ENCODE results near the gene CD37. TPM values are rescaled to one million over a fixed set of nuclear protein-coding genes. Genes with fewer than 3 reads are reported as not detected.
"Not testable (repeated sequence)": the region's sequence is repeated elsewhere in the genome, so short reads cannot be mapped to it uniquely, and the experiment has no call there.

CD37 gene
- total and polyA plus RNA-seq, 3 experiments from 2014 or later: 116 to 188 (median 127) TPM

DNA sequence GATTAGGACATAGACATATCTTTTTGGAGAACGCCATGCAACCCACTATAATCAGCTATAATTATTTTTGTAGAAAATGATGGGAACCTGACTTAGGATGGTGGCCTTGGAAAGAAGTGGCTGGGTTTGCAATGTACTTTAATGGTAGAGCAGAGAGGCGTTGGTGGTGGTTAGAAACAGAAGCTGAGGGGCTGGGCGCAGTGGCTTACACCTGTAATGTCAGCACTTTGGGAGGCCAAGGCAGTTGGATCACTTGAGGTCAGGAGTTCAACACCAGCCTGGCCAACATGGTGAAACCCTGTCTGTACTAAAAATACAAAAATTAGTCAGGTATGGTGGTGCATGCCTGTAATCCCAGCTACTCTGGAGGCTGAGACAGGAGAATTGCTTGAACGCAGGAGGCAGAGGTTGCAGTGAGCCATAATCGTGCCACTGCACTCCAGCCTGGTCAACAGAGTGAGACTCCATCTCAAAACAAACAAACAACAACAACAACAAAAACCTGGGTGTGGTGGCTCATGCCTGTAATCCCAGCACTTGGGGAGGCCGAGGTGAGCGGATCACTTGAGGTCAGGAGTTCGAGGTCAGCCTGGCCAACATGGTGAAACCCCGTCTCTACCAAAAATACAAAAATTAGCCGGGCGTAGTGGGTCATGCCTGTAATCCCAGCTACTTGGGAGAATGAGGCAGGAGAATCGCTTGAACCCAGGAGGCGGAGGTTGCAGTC, 2.4 kb upstream of the CD37 start:
- H3K36me3 Mint-ChIP-seq: peaks cover 10 to 45% (median 19%) of the 10 kb centered on the region in 3 donors
- H3K9me3 Mint-ChIP-seq; H3K9me3 ChIP-seq (ENCODE audit: low read length); H3K27me3 Mint-ChIP-seq; DNase-seq; H3K27me3 ChIP-seq (ENCODE audit: insufficient read depth, low read length, poor library complexity, severe bottlenecking); H3K27ac ChIP-seq (ENCODE audit: low read depth, low read length); H3K36me3 ChIP-seq (ENCODE audit: insufficient read depth, low read length); H3K4me3 ChIP-seq (ENCODE audit: low read length); POLR2A ChIA-PET: not testable (repeated sequence)
- peaks cover 69% of the 10 kb centered on the region for H3K4me1 ChIP-seq (ENCODE audit: insufficient read depth, low read length)
- H3K4me3 Mint-ChIP-seq: peak overlapping the region; percentile 57 to 99 (median 85)
- CTCF ChIA-PET: interaction anchor here (0.9 to 1.0 kb wide), 2 partner anchors 106 to 107 kb away, joined by 3 read pairs; no protein-coding TSS in a partner anchor
- H3K27ac Mint-ChIP-seq: peak overlapping the region; percentile 80 to 100 (median 95)
- peaks cover 58 to 85% (median 84%) of the 10 kb centered on the region in 3 donors for H3K4me1 Mint-ChIP-seq

DNA sequence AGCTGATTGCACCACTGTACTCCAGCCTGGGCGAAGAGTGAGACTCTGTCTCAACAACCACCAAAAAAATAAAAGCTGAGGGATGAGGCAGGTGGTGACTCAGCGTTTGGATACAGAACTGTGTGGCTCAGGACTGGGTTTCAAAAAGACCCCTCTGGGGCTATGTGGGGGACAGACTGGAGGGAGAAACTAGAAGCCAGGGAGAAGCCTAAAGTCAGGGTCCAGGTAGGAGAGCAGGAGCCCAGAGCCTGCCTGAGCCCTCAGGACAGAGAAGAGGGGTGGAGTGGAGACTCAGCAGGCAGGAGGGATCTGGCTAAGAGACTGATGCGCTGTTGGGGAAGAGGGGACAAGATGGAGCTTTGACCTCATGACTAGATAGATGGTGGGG, 1.8 kb upstream of the CD37 start:
- H3K4me1 ChIP-seq (ENCODE audit: insufficient read depth, low read length): peaks cover 64% of the 10 kb centered on the region
- peak overlapping the region; percentile 85 to 100 (median 96) for H3K27ac Mint-ChIP-seq
- no peak overlapping the region for H3K27ac ChIP-seq (ENCODE audit: low read depth, low read length)
- H3K27me3 Mint-ChIP-seq: peaks cover 0 to 3% of the 10 kb centered on the region in 2 donors
- H3K27me3 ChIP-seq (ENCODE audit: insufficient read depth, low read length, poor library complexity, severe bottlenecking): no peaks in the 10 kb centered on the region
- H3K4me1 Mint-ChIP-seq: peaks cover 55 to 85% (median 82%) of the 10 kb centered on the region in 3 donors
- peaks cover 9% of the 10 kb centered on the region for H3K36me3 ChIP-seq (ENCODE audit: insufficient read depth, low read length)
- H3K4me3 Mint-ChIP-seq: peak overlapping the region; percentile 80 to 99 (median 94)
- H3K9me3 ChIP-seq (ENCODE audit: low read length): no peaks in the 10 kb centered on the region
- H3K9me3 Mint-ChIP-seq: no peaks in the 10 kb centered on the region
- ChIA-PET POLR2A (no interaction called here), CTCF (interaction anchor here (1.0 to 1.3 kb wide), 4 partner anchors 32 to 340 kb away, joined by 3 to 5 read pairs (median 3); partner anchors contain the start of genes GYS1 and RUVBL2)
- peaks cover 10 to 45% (median 15%) of the 10 kb centered on the region in 3 donors for H3K36me3 Mint-ChIP-seq
- H3K4me3 ChIP-seq (ENCODE audit: low read length): peak overlapping the region; percentile 61
- DNase-seq: no peak

DNA sequence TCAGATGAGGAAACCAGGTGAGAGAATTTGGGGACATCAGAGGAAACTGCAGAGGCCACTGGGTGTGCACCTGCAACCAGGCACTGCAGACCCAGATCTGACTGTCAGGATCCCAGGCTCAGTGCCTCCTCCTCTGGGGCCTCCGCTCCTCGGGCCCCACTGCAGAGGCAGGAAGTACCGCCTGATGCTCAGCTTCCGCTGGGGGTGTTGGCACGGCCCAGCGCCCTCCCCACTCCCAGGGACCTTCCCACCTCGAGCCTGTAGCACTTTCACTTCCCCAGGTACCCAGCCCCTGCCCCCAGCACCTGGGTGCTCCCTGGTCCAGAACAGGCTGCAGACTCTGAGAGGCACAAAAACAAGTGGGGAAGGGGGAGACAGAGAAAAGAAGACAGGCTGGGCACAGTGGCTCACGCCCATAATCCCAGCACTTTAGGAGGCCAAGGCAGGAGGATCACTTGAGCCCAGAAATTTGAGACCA, 1.4 kb upstream of the CD37 start:
- H3K36me3 ChIP-seq (ENCODE audit: insufficient read depth, low read length): peaks cover 9% of the 10 kb centered on the region
- peak overlapping the region; percentile 61 for H3K4me3 ChIP-seq (ENCODE audit: low read length)
- peaks cover 64% of the 10 kb centered on the region for H3K4me1 ChIP-seq (ENCODE audit: insufficient read depth, low read length)
- H3K27me3 Mint-ChIP-seq: peaks cover 0 to 3% of the 10 kb centered on the region in 2 donors
- no peaks in the 10 kb centered on the region for H3K9me3 ChIP-seq (ENCODE audit: low read length)
- POLR2A ChIA-PET: no interaction called here
- CTCF ChIA-PET: interaction anchor here (0.6 to 1.3 kb wide), 5 partner anchors 33 to 341 kb away, joined by 3 to 5 read pairs (median 3); partner anchors contain the start of genes GYS1 and RUVBL2
- no peaks in the 10 kb centered on the region for H3K27me3 ChIP-seq (ENCODE audit: insufficient read depth, low read length, poor library complexity, severe bottlenecking)
- H3K9me3 Mint-ChIP-seq: no peaks in the 10 kb centered on the region
- H3K27ac Mint-ChIP-seq: peak overlapping the region; percentile 85 to 100 (median 96)
- H3K36me3 Mint-ChIP-seq: peaks cover 10 to 45% (median 15%) of the 10 kb centered on the region in 3 donors
- peaks cover 58 to 86% (median 83%) of the 10 kb centered on the region in 3 donors for H3K4me1 Mint-ChIP-seq
- peak overlapping the region; percentile 80 to 99 (median 94) for H3K4me3 Mint-ChIP-seq
- H3K27ac ChIP-seq (ENCODE audit: low read depth, low read length): peak overlapping the region; percentile 49
- peak; percentile 54 to 79 (median 71) for DNase-seq

DNA sequence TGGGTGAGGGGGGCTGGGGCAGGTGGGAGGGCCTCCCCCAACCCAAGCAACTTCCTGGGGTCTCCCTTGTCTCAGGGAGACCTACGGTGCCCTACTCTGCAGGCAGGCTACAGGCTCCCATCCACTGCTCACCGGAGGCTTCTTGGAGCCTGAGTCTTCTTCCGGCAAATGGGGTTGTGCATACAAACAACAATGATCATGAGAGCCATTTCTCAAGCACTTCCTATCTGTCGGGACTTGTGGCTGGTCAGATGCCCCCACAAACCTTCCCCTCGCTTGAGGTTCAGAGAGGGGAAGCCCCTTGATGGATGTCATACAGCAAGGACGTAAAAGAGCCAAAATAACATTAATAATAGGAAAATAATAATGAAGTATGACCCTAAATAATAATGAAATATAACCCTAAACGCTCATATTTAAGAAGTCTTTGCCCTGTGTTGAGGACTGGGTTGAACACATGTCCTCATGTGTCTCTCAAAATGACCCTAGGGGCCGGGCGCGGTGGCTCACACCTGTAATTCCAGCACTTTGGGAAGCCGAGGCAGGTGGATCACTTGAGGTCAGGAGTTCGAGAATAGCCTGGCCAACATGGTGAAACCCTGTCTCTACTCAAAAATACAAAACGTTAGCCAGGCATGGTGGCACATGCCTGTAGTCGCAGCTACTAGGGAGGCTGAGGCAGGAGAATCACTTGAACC, 727 bp downstream of the CD37 start:
- H3K27ac Mint-ChIP-seq: peak overlapping the region; percentile 85 to 100 (median 98)
- Histone ChIP-seq H3K4me3 (ENCODE audit: low read length) (peak overlapping the region; percentile 79), H3K4me1 (ENCODE audit: insufficient read depth, low read length) (peaks cover 62% of the 10 kb centered on the region), H3K27me3 (ENCODE audit: insufficient read depth, low read length, poor library complexity, severe bottlenecking) (no peaks in the 10 kb centered on the region), H3K27ac (ENCODE audit: low read depth, low read length) (peak overlapping the region; percentile 74), H3K36me3 (ENCODE audit: insufficient read depth, low read length) (peaks cover 14% of the 10 kb centered on the region), H3K9me3 (ENCODE audit: low read length) (no peaks in the 10 kb centered on the region)
- CTCF ChIA-PET: no interaction called here
- peak in 2 of 5 donors; percentile 34 to 50 for DNase-seq
- H3K36me3 Mint-ChIP-seq: peaks cover 4 to 50% (median 12%) of the 10 kb centered on the region in 3 donors
- H3K27me3 Mint-ChIP-seq: peaks cover 0 to 3% of the 10 kb centered on the region in 2 donors
- H3K9me3 Mint-ChIP-seq: no peaks in the 10 kb centered on the region
- POLR2A ChIA-PET: interaction anchor here (0.6 kb wide), 1 partner anchor 304 kb away, joined by 3 read pairs; the partner anchor contains the start of gene RRAS
- peaks cover 61 to 92% (median 88%) of the 10 kb centered on the region in 3 donors for H3K4me1 Mint-ChIP-seq
- H3K4me3 Mint-ChIP-seq: peak overlapping the region; percentile 94 to 99 (median 98)

DNA sequence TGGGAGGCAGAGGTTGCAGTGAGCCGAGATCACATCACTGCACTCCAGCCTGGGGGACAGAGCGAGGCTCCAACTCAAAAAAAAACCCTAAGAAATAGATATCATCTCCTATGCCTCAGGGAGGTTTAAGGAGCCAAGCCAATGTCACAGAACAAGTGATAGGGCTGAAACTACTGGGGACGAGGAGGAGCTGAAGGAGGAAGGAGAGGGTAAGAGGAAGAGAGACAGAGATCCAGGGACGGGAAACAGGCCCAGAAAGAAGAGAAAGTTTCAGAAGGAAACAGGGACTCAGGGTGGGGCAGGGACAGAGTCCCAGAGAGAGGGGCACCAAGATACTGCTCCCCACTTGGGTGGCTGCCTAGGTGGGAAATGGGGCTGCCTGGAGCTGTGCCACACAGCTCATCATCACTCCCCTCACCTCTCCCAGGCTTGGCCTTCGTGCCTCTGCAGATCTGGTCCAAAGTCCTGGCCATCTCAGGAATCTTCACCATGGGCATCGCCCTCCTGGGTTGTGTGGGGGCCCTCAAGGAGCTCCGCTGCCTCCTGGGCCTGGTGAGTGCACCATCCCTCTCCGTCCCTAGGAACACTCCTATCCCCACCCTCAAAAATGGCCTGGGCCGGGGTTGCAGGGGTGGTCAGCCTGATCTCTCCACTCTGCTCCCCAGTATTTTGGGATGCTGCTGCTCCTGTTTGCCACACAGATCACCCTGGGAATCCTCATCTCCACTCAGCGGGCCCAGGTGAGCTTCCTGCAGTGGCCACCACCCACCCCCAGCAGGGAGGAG, 1.5 kb downstream of the CD37 start:
- Mint-ChIP-seq H3K27me3 (peaks cover 0 to 3% of the 10 kb centered on the region in 2 donors), H3K4me1 (peaks cover 53 to 85% (median 80%) of the 10 kb centered on the region in 3 donors), H3K27ac (peak overlapping the region; percentile 85 to 100 (median 98)), H3K9me3 (no peaks in the 10 kb centered on the region), H3K4me3 (peak overlapping the region; percentile 94 to 99 (median 98)), H3K36me3 (peaks cover 4 to 46% (median 12%) of the 10 kb centered on the region in 3 donors)
- Histone ChIP-seq H3K9me3 (ENCODE audit: low read length) (no peaks in the 10 kb centered on the region), H3K4me3 (ENCODE audit: low read length) (peak overlapping the region; percentile 79), H3K27me3 (ENCODE audit: insufficient read depth, low read length, poor library complexity, severe bottlenecking) (no peaks in the 10 kb centered on the region), H3K27ac (ENCODE audit: low read depth, low read length) (no peak overlapping the region), H3K4me1 (ENCODE audit: insufficient read depth, low read length) (peaks cover 54% of the 10 kb centered on the region), H3K36me3 (ENCODE audit: insufficient read depth, low read length) (peaks cover 14% of the 10 kb centered on the region)
- ChIA-PET CTCF (no interaction called here), POLR2A (no interaction called here)
- DNase-seq: no peak

DNA sequence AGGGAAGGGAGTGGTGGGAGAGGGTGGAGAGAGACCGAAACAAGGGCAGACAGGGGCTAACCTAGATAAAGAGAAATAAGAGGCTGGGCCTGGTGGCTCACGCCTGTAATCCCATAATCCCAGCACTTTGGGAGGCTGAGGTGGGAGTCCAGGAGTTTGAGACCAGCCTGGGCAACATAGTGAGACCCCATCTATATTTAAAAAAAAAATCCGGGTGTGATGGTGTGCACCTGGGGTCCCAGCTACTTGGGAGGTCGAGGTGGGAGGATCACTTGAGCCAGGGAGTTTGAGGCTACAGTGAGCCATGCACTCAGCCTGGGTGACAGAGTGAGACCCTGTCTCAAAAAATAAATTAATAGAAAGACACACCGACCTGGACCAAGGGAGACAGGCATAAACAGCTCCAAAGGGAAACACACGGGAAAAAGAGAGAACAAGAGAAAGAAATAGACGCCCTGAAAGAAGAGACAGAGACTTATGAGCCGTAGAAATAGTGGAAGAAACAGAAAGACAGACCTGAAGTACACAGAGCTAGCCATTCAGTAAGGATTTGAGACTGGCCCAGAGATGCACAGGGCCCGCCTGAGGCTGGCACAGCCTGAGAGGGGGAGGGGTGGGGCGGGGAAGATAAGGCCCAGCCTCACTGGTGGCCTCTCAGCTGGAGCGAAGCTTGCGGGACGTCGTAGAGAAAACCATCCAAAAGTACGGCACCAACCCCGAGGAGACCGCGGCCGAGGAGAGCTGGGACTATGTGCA, 2.2 kb downstream of the CD37 start:
- ChIA-PET POLR2A (no interaction called here), CTCF (no interaction called here)
- Mint-ChIP-seq H3K36me3 (peaks cover 4 to 45% (median 11%) of the 10 kb centered on the region in 3 donors), H3K27me3 (peaks cover 0 to 3% of the 10 kb centered on the region in 2 donors), H3K4me3 (peak overlapping the region; percentile 3 to 98 (median 40)), H3K27ac (peak overlapping the region; percentile 24 to 100 (median 88)), H3K9me3 (no peaks in the 10 kb centered on the region), H3K4me1 (peaks cover 49 to 77% (median 72%) of the 10 kb centered on the region in 3 donors)
- peaks cover 47% of the 10 kb centered on the region for H3K4me1 ChIP-seq (ENCODE audit: insufficient read depth, low read length)
- H3K4me3 ChIP-seq (ENCODE audit: low read length): no peak overlapping the region
- no peaks in the 10 kb centered on the region for H3K27me3 ChIP-seq (ENCODE audit: insufficient read depth, low read length, poor library complexity, severe bottlenecking)
- no peak for DNase-seq
- H3K9me3 ChIP-seq (ENCODE audit: low read length): no peaks in the 10 kb centered on the region
- H3K27ac ChIP-seq (ENCODE audit: low read depth, low read length): no peak overlapping the region
- H3K36me3 ChIP-seq (ENCODE audit: insufficient read depth, low read length): peaks cover 14% of the 10 kb centered on the region
